Upper lobe of left lung (tissue), 6 donors: ENCODE data around the gene RHBDL1. TPM values are rescaled to one million over a fixed set of nuclear protein-coding genes. Genes with fewer than 3 reads are reported as not detected.

ENCODE experiments used
- ATAC-seq, 2 donors: fragments of 200-7000 bp; cut with Tn5 transposase; one replicate each; pipeline ENCODE4 v1.9.1; 2022; ENCODE audit warnings: mild to moderate bottlenecking in 2 of 2, moderate library complexity in 2 of 2; ENCODE audit not compliant: low FRiP score in 2 of 2
- DNase-seq, 2 donors: peaks; one replicate each; pipeline ENCODE4 v3.0.0-alpha.2; 2019 to 2020
- H3K27ac ChIP-seq, 4 donors: fragments of 200-600 bp; sonication (generic); one replicate each; pipeline ENCODE4 v1.5.1; 2016 to 2019
- H3K27me3 ChIP-seq, 4 donors: fragments of 200-600 bp; sonication (generic); one replicate each; pipeline ENCODE4 v1.5.1; 2017 to 2019
- H3K36me3 ChIP-seq, 4 donors: fragments of 200-600 bp; sonication (generic); one replicate each; pipeline ENCODE4 v1.5.1; 2016 to 2019
- H3K4me1 ChIP-seq, 4 donors: fragments of 200-600 bp; sonication (generic); one replicate each; pipeline ENCODE4 v1.5.1; 2018 to 2019
- H3K4me3 ChIP-seq, 4 donors: fragments of 200-600 bp; sonication (generic); one replicate each; pipeline ENCODE4 v1.5.1; 2017 to 2019; ENCODE audit warnings: mild to moderate bottlenecking in 2 of 4, moderate library complexity in 1 of 4
- H3K9me3 ChIP-seq, 4 donors: fragments of 200-600 bp; sonication (generic); one replicate each; pipeline ENCODE4 v1.5.1; 2018 to 2019
- CTCF ChIP-seq, 6 experiments: fragments of 450-650 bp in 4 of 6; fragments of 200-600 bp in 2 of 6; sonication (generic) in 2 of 6; IDR thresholded peaks; one replicate each; pipeline ENCODE4 v1.5.1; 2016 to 2019; ENCODE audit warnings: antibody characterized with exemption in 6 of 6
- EP300 ChIP-seq, 4 donors: sonication (generic); formaldehyde crosslinking; IDR thresholded peaks; one replicate each; pipeline ENCODE4 v1.5.1; 2017; ENCODE audit warnings: antibody characterized with exemption in 4 of 4, control low read depth in 2 of 4
- POLR2A ChIP-seq, 4 donors: fragments of 450-650 bp; IDR thresholded peaks; one replicate each; pipeline ENCODE4 v1.5.1; 2016 to 2017; ENCODE audit warnings: antibody characterized with exemption in 4 of 4, mild to moderate bottlenecking in 2 of 4
- POLR2AphosphoS5 ChIP-seq, 2 donors: sonication (generic); formaldehyde crosslinking; IDR thresholded peaks; one replicate each; pipeline ENCODE4 v1.5.1; 2017; ENCODE audit warnings: antibody characterized with exemption in 2 of 2
- WGBS, 2 donors: methylation state at CpG; one replicate each; pipeline ENCODE4 v1.1.5; 2017 to 2018; 5-methylcytosine and 5-hydroxymethylcytosine counted together
- total RNA-seq, 6 donors: library from RNA; depleted of rRNA in 4 of 6; stranded (reverse); fragments of >200 nt in 4 of 6; gene quantifications; one replicate each; pipeline versions ENCODE4 v1.1.0 to v1.2.1, GENCODE V29; 2016 to 2021
- donor health status: DM: no; HTN: no; CAD: no; lungs with moderate emphysema.
- donor health status: DM: no; HTN: yes; CAD: no; lungs with severe emphysema.

The RHBDL1 gene
- total RNA-seq, 6 donors from 2014 or later: 0.59 to 2.1 (median 0.76) TPM; not detected in 1

GRCh38 chr16:669666-670065 lies 5.8 kb upstream of the RHBDL1 start:
- H3K4me1 ChIP-seq: peaks cover 15 to 28% (median 18%) of the 10 kb centered on the region in 4 donors
- no peak overlapping the region for H3K27ac ChIP-seq
- H3K9me3 ChIP-seq: no peaks in the 10 kb centered on the region
- H3K36me3 ChIP-seq: peaks cover 24 to 52% (median 46%) of the 10 kb centered on the region in 4 donors
- DNase-seq: peak in 1 of 2 donors; percentile 67
- no peak overlapping the region for H3K4me3 ChIP-seq
- H3K27me3 ChIP-seq: no peaks in the 10 kb centered on the region
- 88 to 99% methylated on average over 9 to 13 of the region's 13 CpGs for WGBS, 2 donors
- TF ChIP-seq POLR2AphosphoS5 (IDR thresholded peaks at IDR 0.05): no peak
- TF ChIP-seq CTCF (IDR thresholded peaks at IDR 0.05): no peak
- TF ChIP-seq POLR2A (IDR thresholded peaks at IDR 0.05): no peak
- TF ChIP-seq EP300 (IDR thresholded peaks at IDR 0.05): no peak
- no peak for ATAC-seq

- WGBS, 2 donors: 94 to 95% methylated on average over 27 to 49 of the region's 52 CpGs
- TF ChIP-seq POLR2AphosphoS5 (IDR thresholded peaks at IDR 0.05) (no peak), CTCF (IDR thresholded peaks at IDR 0.05) (no peak), EP300 (IDR thresholded peaks at IDR 0.05) (no peak), POLR2A (IDR thresholded peaks at IDR 0.05) (no peak)
- Histone ChIP-seq H3K27ac (no peak overlapping the region), H3K4me3 (no peak overlapping the region), H3K9me3 (no peaks in the 10 kb centered on the region), H3K36me3 (peaks cover 24 to 52% (median 46%) of the 10 kb centered on the region in 4 donors), H3K27me3 (no peaks in the 10 kb centered on the region), H3K4me1 (peaks cover 25 to 39% (median 26%) of the 10 kb centered on the region in 4 donors)
- ATAC-seq (no peak), DNase-seq (peak in 1 of 2 donors; percentile 83)
Measured at GRCh38 chr16:670485-671352, 4.8 kb upstream of the RHBDL1 start.

- 91 to 97% methylated on average over 6 to 36 of the region's 40 CpGs for WGBS, 2 donors
- Histone ChIP-seq H3K4me3 (no peak overlapping the region), H3K36me3 (peaks cover 24 to 52% (median 46%) of the 10 kb centered on the region in 4 donors), H3K9me3 (no peaks in the 10 kb centered on the region), H3K4me1 (peaks cover 28 to 47% (median 30%) of the 10 kb centered on the region in 4 donors), H3K27me3 (no peaks in the 10 kb centered on the region), H3K27ac (no peak overlapping the region)
- ATAC-seq (no peak), DNase-seq (peak in 1 of 2 donors; percentile 84)
- TF ChIP-seq CTCF (IDR thresholded peaks at IDR 0.05): no peak
Measured at GRCh38 chr16:671353-672131, 3.9 kb upstream of the RHBDL1 start.

GRCh38 chr16:672371-672770 lies 3.1 kb upstream of the RHBDL1 start:
- peaks cover 26 to 50% (median 28%) of the 10 kb centered on the region in 4 donors for H3K4me1 ChIP-seq
- ATAC-seq: no peak
- 97 to 100% methylated on average over 2 to 13 of the region's 19 CpGs for WGBS, 2 donors

More at GRCh38 chr16:672371-672770, 3.1 kb upstream of the RHBDL1 start:
- Histone ChIP-seq H3K27ac (no peak overlapping the region), H3K36me3 (peaks cover 24 to 52% (median 46%) of the 10 kb centered on the region in 4 donors), H3K9me3 (no peaks in the 10 kb centered on the region), H3K4me3 (no peak overlapping the region), H3K27me3 (no peaks in the 10 kb centered on the region)
- DNase-seq: peak in 1 of 2 donors; percentile 84
- TF ChIP-seq POLR2AphosphoS5 (IDR thresholded peaks at IDR 0.05) (no peak), EP300 (IDR thresholded peaks at IDR 0.05) (no peak), CTCF (IDR thresholded peaks at IDR 0.05) (no peak), POLR2A (IDR thresholded peaks at IDR 0.05) (no peak)
